LNCaP clone FGC (cell line): ENCODE data around the gene KIAA1217.
"Not testable (repeated sequence)": the region's sequence is repeated elsewhere in the genome, so short reads cannot be mapped to it uniquely, and the experiment has no call there.

Experiments
- DNase-seq: peaks from one replicate; pipeline ENCODE4 v3.0.0-alpha.2; 2011; ENCODE audit warnings: low read depth
- H3K4me3 ChIP-seq: 2 replicates; pipeline ENCODE4 v1.5.1; 2011; ENCODE audit warnings: mild to moderate bottlenecking, low read depth, low read length, control low read depth
- TF ChIP-seq, protein P1 (sequence below): IDR thresholded peaks from 2 replicates; pipeline ENCODE4 v1.5.1; 2012; ENCODE audit warnings: mild to moderate bottlenecking; ENCODE audit not compliant: control insufficient read depth, insufficient read depth; ENCODE audit errors: extremely low read depth

Gene KIAA1217

DNA sequence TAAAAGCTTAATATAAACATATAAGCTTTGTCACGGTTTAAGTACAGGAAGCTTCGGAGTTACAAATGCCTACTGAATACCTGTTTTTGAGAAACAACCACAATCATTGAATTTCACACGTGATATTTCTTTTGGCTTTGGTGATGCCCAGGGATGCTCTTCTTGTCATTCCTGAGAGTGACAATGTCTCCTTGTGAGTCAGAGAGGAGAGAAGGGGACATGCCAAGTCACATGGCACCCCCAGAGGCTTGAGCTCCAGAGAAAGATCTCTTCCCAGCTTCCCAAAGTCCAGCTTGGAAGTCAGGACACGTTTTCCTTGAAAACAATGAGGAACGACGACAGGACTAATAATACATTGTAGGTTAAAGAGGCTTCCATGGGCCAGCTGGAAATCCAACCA, 272.3 kb downstream of the KIAA1217 start:
- DNase-seq = no peak
- TF ChIP-seq, protein P1, sequence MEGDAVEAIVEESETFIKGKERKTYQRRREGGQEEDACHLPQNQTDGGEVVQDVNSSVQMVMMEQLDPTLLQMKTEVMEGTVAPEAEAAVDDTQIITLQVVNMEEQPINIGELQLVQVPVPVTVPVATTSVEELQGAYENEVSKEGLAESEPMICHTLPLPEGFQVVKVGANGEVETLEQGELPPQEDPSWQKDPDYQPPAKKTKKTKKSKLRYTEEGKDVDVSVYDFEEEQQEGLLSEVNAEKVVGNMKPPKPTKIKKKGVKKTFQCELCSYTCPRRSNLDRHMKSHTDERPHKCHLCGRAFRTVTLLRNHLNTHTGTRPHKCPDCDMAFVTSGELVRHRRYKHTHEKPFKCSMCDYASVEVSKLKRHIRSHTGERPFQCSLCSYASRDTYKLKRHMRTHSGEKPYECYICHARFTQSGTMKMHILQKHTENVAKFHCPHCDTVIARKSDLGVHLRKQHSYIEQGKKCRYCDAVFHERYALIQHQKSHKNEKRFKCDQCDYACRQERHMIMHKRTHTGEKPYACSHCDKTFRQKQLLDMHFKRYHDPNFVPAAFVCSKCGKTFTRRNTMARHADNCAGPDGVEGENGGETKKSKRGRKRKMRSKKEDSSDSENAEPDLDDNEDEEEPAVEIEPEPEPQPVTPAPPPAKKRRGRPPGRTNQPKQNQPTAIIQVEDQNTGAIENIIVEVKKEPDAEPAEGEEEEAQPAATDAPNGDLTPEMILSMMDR = no peak
- no peak overlapping the region for H3K4me3 ChIP-seq

DNA sequence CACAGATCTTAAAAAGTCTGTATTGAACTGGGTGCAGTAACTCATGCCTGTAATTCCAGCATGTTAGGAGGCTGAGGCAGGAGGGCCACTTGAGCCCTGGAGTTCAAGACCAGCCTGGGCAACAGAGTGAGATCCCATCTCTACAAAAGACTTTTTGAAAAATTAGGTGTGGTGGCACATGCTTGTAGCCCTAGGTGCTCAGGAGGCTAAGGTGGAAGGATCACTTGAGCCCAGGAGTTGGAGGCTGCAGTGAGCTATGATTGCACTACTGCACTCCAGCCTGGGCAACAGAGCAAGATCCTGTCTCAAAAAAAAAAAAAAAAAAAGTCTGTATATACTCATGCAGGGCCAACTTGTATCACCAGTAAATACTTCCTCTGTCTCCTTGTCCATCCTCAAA, 273.8 kb downstream of the KIAA1217 start:
- H3K4me3 ChIP-seq, DNase-seq: not testable (repeated sequence)

DNA sequence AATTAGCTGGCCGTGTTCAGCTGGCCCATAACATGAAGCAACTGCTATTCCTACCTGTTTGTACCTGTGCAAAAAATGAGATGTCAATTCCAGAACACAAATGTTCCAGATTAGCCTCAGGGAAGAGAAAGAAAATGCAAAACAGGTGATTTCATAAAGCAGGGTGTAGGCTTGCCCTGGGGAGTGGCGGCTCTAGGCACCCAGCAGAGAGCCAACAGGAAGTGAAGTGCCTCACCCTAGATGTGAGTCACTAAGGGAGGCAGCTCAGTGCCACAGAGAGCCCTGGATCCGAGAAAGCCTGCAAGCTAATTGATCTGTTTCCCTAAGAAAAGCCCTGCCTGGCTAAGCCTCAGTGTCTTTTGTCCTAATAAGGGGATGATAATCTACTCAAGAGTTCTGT, 274.8 kb downstream of the KIAA1217 start:
- DNase-seq = peak; percentile 61
- TF ChIP-seq, protein P1 = no peak

DNA sequence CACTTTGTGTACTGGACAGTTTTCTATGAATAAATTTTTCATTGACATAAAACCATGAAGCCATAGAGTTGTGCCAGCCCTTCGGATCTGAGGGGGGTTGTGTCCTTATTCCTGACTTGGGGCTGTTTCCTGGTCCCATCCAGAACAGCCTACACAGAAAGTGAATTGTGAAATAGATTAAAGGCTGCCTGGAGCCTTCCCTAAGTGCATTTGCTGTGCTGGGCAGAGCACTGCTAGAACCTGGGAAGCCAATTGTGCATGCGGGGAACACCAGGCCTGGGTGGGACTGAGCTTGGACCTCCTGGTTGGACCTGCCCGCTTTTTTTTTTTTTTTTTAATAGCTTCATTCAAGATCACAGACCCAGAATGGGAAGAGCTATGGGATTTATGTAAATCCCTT, 275.8 kb downstream of the KIAA1217 start:
- no peak for DNase-seq
- TF ChIP-seq, protein P1 = no peak

More for the DNA sequence above, 274.8 kb downstream of the KIAA1217 start:
- H3K4me3 ChIP-seq = no peak overlapping the region

DNA sequence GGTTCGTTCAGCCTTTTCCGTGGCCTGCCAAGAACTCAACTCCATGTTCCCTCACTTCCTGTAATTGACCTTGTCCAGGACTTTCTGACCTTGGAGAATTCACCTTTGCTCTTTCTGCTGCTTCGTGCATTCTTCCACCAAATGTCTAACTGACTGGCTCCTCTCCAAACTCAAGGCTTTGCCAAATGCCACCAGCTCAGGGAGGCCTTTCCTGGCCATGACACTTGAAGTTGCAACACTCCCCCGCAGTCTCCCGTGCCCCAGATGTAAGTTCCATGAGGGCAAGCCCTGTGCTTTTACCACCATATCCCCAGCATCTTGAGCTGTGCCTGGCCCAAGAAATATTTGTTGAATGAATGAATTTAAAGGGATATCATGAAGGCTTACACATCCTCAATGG, 276.4 kb downstream of the KIAA1217 start:
- TF ChIP-seq, protein P1 = no peak
- no peak for DNase-seq
- H3K4me3 ChIP-seq = no peak overlapping the region

More for the DNA sequence above, 275.8 kb downstream of the KIAA1217 start:
- H3K4me3 ChIP-seq = no peak overlapping the region

DNA sequence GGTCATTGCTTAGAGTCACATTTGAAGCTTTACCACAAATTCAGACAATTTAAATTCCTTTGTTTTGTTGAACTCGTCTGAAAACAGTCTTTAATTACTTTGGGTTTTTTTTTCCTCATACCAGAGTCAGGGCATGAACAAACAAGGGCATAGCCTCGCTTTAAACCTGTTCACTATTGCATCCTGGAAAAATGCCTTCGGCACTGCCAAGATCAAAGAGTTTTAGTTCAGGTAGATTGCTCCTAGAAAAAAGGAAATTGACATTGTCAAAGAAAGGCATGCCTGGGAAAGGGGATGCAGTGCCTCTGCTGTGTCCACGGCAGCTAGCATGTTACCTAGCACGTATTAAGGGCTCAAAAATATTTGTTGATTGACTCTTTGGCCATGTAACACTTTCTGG, 279.7 kb downstream of the KIAA1217 start:
- DNase-seq = no peak
- no peak overlapping the region for H3K4me3 ChIP-seq
- TF ChIP-seq, protein P1 = no peak

DNA sequence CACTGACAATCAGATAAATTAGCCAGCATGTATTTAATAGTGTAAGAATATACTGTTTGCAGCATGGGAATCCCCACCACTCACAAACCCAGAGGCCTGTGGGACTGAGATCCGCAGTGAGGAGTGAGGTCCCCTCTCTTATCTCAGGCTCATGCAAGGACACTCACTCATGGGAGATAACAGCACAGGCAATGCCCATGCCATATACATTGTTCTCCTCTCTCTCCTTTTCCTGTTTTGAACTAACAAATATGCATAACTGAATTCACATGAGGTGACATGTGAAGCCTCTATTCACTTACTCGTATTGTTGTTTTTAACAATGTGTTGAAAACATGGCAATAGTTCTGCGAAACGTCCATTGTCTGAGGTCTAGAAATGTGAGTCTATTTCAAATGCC, 284.2 kb downstream of the KIAA1217 start:
- no peak overlapping the region for H3K4me3 ChIP-seq
- DNase-seq = no peak
- TF ChIP-seq, protein P1 = no peak
